IMR-90 (cell line): ENCODE data around the gene ADAMTSL1. TPM values are rescaled to one million over a fixed set of nuclear protein-coding genes. Genes with fewer than 3 reads are reported as not detected.

Experiments
- ATAC-seq: fragments of 200-7000 bp; cut with Tn5 transposase; 2 replicates; pipeline ENCODE4 v1.9.1; 2020; ENCODE audit warnings: low read depth, mild to moderate bottlenecking, moderate library complexity
- BruUV-seq: library from RNA; stranded (reverse); fragments of 400-500 nt; replicated peaks from 2 replicates; lab custom pipeline; 2021; lab: Mats Ljungman, UMichigan
- CTCF ChIA-PET: fragments of 300-600 bp; formaldehyde crosslinking; extraction: SDS; loops from one replicate; lab custom pipeline; 2021; ENCODE audit warnings: antibody characterized with exemption; lab: Yijun Ruan, JAX
- POLR2A ChIA-PET: fragments of 300-600 bp; sonication (Branson Sonifier 250); formaldehyde crosslinking; loops from one replicate; lab custom pipeline; 2022; ENCODE audit warnings: antibody characterized with exemption; ENCODE audit not compliant: unreplicated experiment; lab: Charles Lee
- DNase-seq: peaks from one replicate; pipeline ENCODE4 v3.0.0; 2013
- H2AFZ ChIP-seq: replicated peaks from 2 replicates; pipeline ENCODE3; 2013; ENCODE audit warnings: low read length, mild to moderate bottlenecking; ENCODE audit not compliant: poor library complexity
- H2AK5ac ChIP-seq: 2 replicates; pipeline ENCODE4 v1.6.1; 2013; ENCODE audit warnings: low read depth, low read length, inconsistent platforms
- H2AK9ac ChIP-seq: replicated peaks from 2 replicates; pipeline ENCODE3; 2013; ENCODE audit warnings: mild to moderate bottlenecking, low read depth, low read length, moderate library complexity; ENCODE audit not compliant: poor library complexity
- H2BK120ac ChIP-seq: 2 replicates; pipeline ENCODE4 v1.6.1; 2013; ENCODE audit warnings: low read depth, low read length, inconsistent platforms
- H2BK15ac ChIP-seq: 3 replicates; pipeline ENCODE4 v1.6.1; 2013; ENCODE audit warnings: low read depth, low read length, inconsistent platforms
- H2BK20ac ChIP-seq: 2 replicates; pipeline ENCODE4 v1.6.1; 2013; ENCODE audit warnings: low read depth, mild to moderate bottlenecking, inconsistent platforms, low read length, moderate library complexity
- H2BK5ac ChIP-seq: 2 replicates; pipeline ENCODE4 v1.6.1; 2013; ENCODE audit warnings: mild to moderate bottlenecking, low read depth, low read length, inconsistent platforms; ENCODE audit not compliant: poor library complexity, severe bottlenecking
- H3K14ac ChIP-seq: replicated peaks from 2 replicates; pipeline ENCODE4 v1.6.1; 2013; ENCODE audit warnings: low read depth, low read length, inconsistent platforms
- H3K18ac ChIP-seq: 2 replicates; pipeline ENCODE4 v1.6.1; 2013; ENCODE audit warnings: low read depth, low read length, control low read depth
- H3K23ac ChIP-seq: 2 replicates; pipeline ENCODE4 v1.6.1; 2013; ENCODE audit warnings: low read depth, low read length, inconsistent platforms
- H3K27ac ChIP-seq: 2 replicates; pipeline ENCODE4 v1.5.1; 2013; ENCODE audit warnings: mild to moderate bottlenecking, control low read depth, low read length; ENCODE audit not compliant: insufficient read depth
- H3K27me3 ChIP-seq: 2 replicates; pipeline ENCODE4 v1.6.1; 2013; ENCODE audit warnings: low read length; ENCODE audit not compliant: control insufficient read depth, insufficient read depth
- H3K36me3 ChIP-seq: 2 replicates; pipeline ENCODE4 v1.6.1; 2013; ENCODE audit warnings: low read length, mixed read lengths; ENCODE audit not compliant: control insufficient read depth, insufficient read depth
- H3K4ac ChIP-seq: 2 replicates; pipeline ENCODE4 v1.6.1; 2013; ENCODE audit warnings: low read depth, low read length, inconsistent platforms
- H3K4me1 ChIP-seq: 2 replicates; pipeline ENCODE4 v1.6.1; 2013; ENCODE audit warnings: low read length, mixed read lengths; ENCODE audit not compliant: control insufficient read depth, insufficient read depth
- H3K4me2 ChIP-seq: 2 replicates; pipeline ENCODE4 v1.6.1; 2013; ENCODE audit warnings: low read depth, mild to moderate bottlenecking, control low read depth, low read length, moderate library complexity
- H3K4me3 ChIP-seq: 2 replicates; pipeline ENCODE4 v1.5.1; 2013; ENCODE audit warnings: low read depth, mild to moderate bottlenecking, control low read depth, low read length, moderate library complexity; ENCODE audit not compliant: insufficient read depth
- H3K56ac ChIP-seq: 2 replicates; pipeline ENCODE4 v1.6.1; 2013; ENCODE audit warnings: low read length, inconsistent platforms; ENCODE audit not compliant: insufficient read depth; ENCODE audit errors: extremely low read depth
- H3K79me1 ChIP-seq, 2 experiments: 2 replicates each; pipeline ENCODE4 v1.6.1; 2013; ENCODE audit warnings: low read length in 2 of 2, inconsistent platforms in 1 of 2, low read depth in 1 of 2
- H3K9ac ChIP-seq: 2 replicates; pipeline ENCODE4 v1.6.1; 2013; ENCODE audit warnings: low read depth, low read length, control low read depth
- H3K9me1 ChIP-seq: 2 replicates; pipeline ENCODE4 v1.6.1; 2013; ENCODE audit warnings: low read length, inconsistent platforms; ENCODE audit not compliant: insufficient read depth
- H3K9me3 ChIP-seq: 2 replicates; pipeline ENCODE4 v1.6.1; 2013; ENCODE audit warnings: low read length; ENCODE audit not compliant: control insufficient read depth, insufficient read depth
- H4K20me1 ChIP-seq: 2 replicates; pipeline ENCODE4 v1.6.1; 2013; ENCODE audit warnings: low read length, inconsistent platforms; ENCODE audit not compliant: insufficient read depth
- H4K5ac ChIP-seq: 2 replicates; pipeline ENCODE4 v1.6.1; 2013; ENCODE audit warnings: mild to moderate bottlenecking, low read depth, low read length, control low read depth
- H4K8ac ChIP-seq, 2 experiments: 2 replicates each; pipeline ENCODE4 v1.6.1; 2013; ENCODE audit warnings: low read depth in 2 of 2, low read length in 2 of 2, control low read depth in 1 of 2, inconsistent platforms in 1 of 2
- H4K91ac ChIP-seq: 2 replicates; pipeline ENCODE4 v1.6.1; 2013; ENCODE audit warnings: low read depth, low read length, inconsistent platforms; ENCODE audit not compliant: insufficient read depth
- FOS ChIP-seq: fragments of 150-350 bp; IDR thresholded peaks from 2 replicates; pipeline ENCODE4 v1.6.1; 2016; ENCODE audit warnings: low read depth, low read length
- MXI1 ChIP-seq: IDR thresholded peaks from 2 replicates; pipeline ENCODE4 v1.6.1; 2012; ENCODE audit warnings: low read depth, mild to moderate bottlenecking, low read length, moderate library complexity, borderline replicate concordance
- NFE2L2 ChIP-seq: fragments of 150-350 bp; IDR thresholded peaks from 2 replicates; pipeline ENCODE4 v1.6.1; 2016; ENCODE audit warnings: low read depth, mild to moderate bottlenecking, low read length
- POLR2A ChIP-seq: IDR thresholded peaks from 2 replicates; pipeline ENCODE4 v1.6.1; 2012; ENCODE audit warnings: mild to moderate bottlenecking, low read depth, low read length
- USF2 ChIP-seq: fragments of 150-350 bp; IDR thresholded peaks from 2 replicates; pipeline ENCODE4 v1.6.1; 2017; ENCODE audit warnings: mild to moderate bottlenecking, antibody characterized with exemption, low read length, low read depth
- WGBS, 2 experiments: methylation state at CpG; one replicate each; pipeline versions ENCODE4 v1.1.5 to v1.1.7; 2013; ENCODE audit warnings: missing lambda C conversion rate in 2 of 2; ENCODE audit not compliant: insufficient read length in 1 of 2; ENCODE audit errors: extremely low coverage in 2 of 2; 5-methylcytosine and 5-hydroxymethylcytosine counted together
- dilution Hi-C: fragments of 300-500 bp; cut with HindIII; formaldehyde crosslinking; loops from one replicate; pipeline ENCODE4 v1.14.3; 2018; ENCODE audit warnings: low sequenced_read_pairs; ENCODE audit not compliant: unreplicated experiment
- in situ Hi-C: fragments of 300-500 bp; cut with MboI; formaldehyde crosslinking; loops from 3 replicates; pipeline ENCODE4 v1.14.3; 2019; ENCODE audit warnings: low sequenced_read_pairs, inconsistent platforms, mixed read lengths
- intact Hi-C: fragments of 100-400 bp; cut with micrococcal nuclease; formaldehyde crosslinking; loops from 2 replicates; pipeline ENCODE4 v1.10.0; 2022
- polyA plus RNA-seq, 3 experiments: library from polyadenylated mRNA; depleted of rRNA; stranded (reverse); fragments of >200 nt; gene quantifications; 2 replicates each; pipeline ENCODE4 v1.2.3, GENCODE V29; 2012; ENCODE audit warnings: low replicate concordance in 1 of 3
- total RNA-seq: library from RNA; depleted of rRNA; stranded (reverse); fragments of >200 nt; gene quantifications from 2 replicates; pipeline ENCODE4 v1.2.3, GENCODE V29; 2012

Gene ADAMTSL1
- total and polyA plus RNA-seq, 2 of the 4 experiments (the other 2 are of a cell fraction), result 38.2 to 62.2 TPM

- H2AK9ac ChIP-seq, result no peak overlapping the region
- ChIA-PET POLR2A (no interaction called here), CTCF (interaction anchor here (0.6 kb wide), 2 partner anchors 8 to 69 kb away, joined by 3 read pairs; no protein-coding TSS in a partner anchor)
- no peak overlapping the region for H3K4me3 ChIP-seq
- no peak overlapping the region for H3K23ac ChIP-seq
- no peaks in the 10 kb centered on the region for H3K27me3 ChIP-seq
- H2AFZ ChIP-seq, result no peak overlapping the region
- H2BK120ac ChIP-seq, result peak overlapping the region; percentile 7; the same call in 1 of the 2 replicates
- H4K8ac ChIP-seq, result no peak overlapping the region
- no peak overlapping the region for H3K14ac ChIP-seq
- no TSS peak for BruUV-seq
- H3K4me2 ChIP-seq, result peak overlapping the region; percentile 47
- intact Hi-C loops, result no loop called here
- no CpG with 5 or more reads among the region's 1 CpG for WGBS, 2 experiments
- dilution Hi-C loops, result no loop called here
- H4K5ac ChIP-seq, result peak overlapping the region; percentile 38; the same call in 1 of the 2 replicates
- H2BK20ac ChIP-seq, result no peak overlapping the region
- H2AK5ac ChIP-seq, result no peak overlapping the region
- H3K36me3 ChIP-seq, result no peaks in the 10 kb centered on the region
- peak overlapping the region; percentile 22 for H2BK5ac ChIP-seq
- no peaks in the 10 kb centered on the region; the same call in 1 of the 2 replicates for H3K4me1 ChIP-seq
- no peaks in the 10 kb centered on the region for H3K9me1 ChIP-seq
- DNase-seq (peak; percentile 64), ATAC-seq (peak; percentile 89)
- H2BK15ac ChIP-seq, result no peak overlapping the region
- H4K91ac ChIP-seq, result no peak overlapping the region
- peak overlapping the region; percentile 51 for H3K18ac ChIP-seq
- H3K9ac ChIP-seq, result no peak overlapping the region
- no peak overlapping the region for H3K4ac ChIP-seq
- in situ Hi-C loops, result no loop called here
- H4K20me1 ChIP-seq, result no peaks in the 10 kb centered on the region
- no peaks in the 10 kb centered on the region for H3K79me1 ChIP-seq
- H3K9me3 ChIP-seq, result no peaks in the 10 kb centered on the region
- H3K56ac ChIP-seq, result no peak overlapping the region
- no peak for TF ChIP-seq USF2
- no peak for TF ChIP-seq POLR2A
- no peak for TF ChIP-seq NFE2L2
- TF ChIP-seq FOS, result no peak
- no peak for TF ChIP-seq MXI1
- peak overlapping the region; percentile 82; the same call in 1 of the 2 replicates for H3K27ac ChIP-seq
Measured at GRCh38 chr9:18726546-18726945, 252.6 kb downstream of the ADAMTSL1 start.
